Fibroblast of villous mesenchyme (primary cell): ENCODE measurements around the gene SRSF3. TPM values are rescaled to one million over a fixed set of nuclear protein-coding genes. Genes with fewer than 3 reads are reported as not detected.
"Not testable (repeated sequence)": the region's sequence is repeated elsewhere in the genome, so short reads cannot be mapped to it uniquely, and the experiment has no call there.

Source experiments
- DNase-seq: peaks from one replicate; pipeline ENCODE4 v3.0.0-alpha.2; 2010; ENCODE audit warnings: low read depth
- H3K4me3 ChIP-seq: 2 replicates; pipeline ENCODE4 v1.5.1; 2011; ENCODE audit warnings: low read depth, mild to moderate bottlenecking, low read length
- CTCF ChIP-seq: IDR thresholded peaks from 2 replicates; pipeline ENCODE4 v1.5.1; 2012; ENCODE audit warnings: low read depth, mild to moderate bottlenecking, low read length; ENCODE audit not compliant: insufficient read depth
- total RNA-seq: library from RNA; depleted of rRNA; stranded (reverse); fragments of >200 nt; gene quantifications from 2 replicates; pipeline ENCODE4 v1.2.3, GENCODE V29; 2012

Gene SRSF3
- total RNA-seq, 1 donor, result 445 TPM

- no peak for TF ChIP-seq CTCF
- DNase-seq, result peak; percentile 91
- H3K4me3 ChIP-seq, result no peak overlapping the region
Measured at GRCh38 chr6:36577301-36577700, 16.9 kb upstream of the SRSF3 start.

- no peak for TF ChIP-seq CTCF
- H3K4me3 ChIP-seq, result no peak overlapping the region
- DNase-seq, result no peak
Measured at GRCh38 chr6:36578030-36578429, 16.1 kb upstream of the SRSF3 start.

- DNase-seq, result peak; percentile 30
- TF ChIP-seq CTCF, result no peak
- H3K4me3 ChIP-seq, result no peak overlapping the region
Measured at GRCh38 chr6:36578431-36578830, 15.7 kb upstream of the SRSF3 start.

- no peak for DNase-seq
- no peak for TF ChIP-seq CTCF
Measured at GRCh38 chr6:36580184-36580526, 14.0 kb upstream of the SRSF3 start.

GRCh38 chr6:36581716-36582115, 12.4 kb upstream of the SRSF3 start:
- DNase-seq, result no peak
- no peak for TF ChIP-seq CTCF
- H3K4me3 ChIP-seq, result no peak overlapping the region

More at GRCh38 chr6:36580184-36580526, 14.0 kb upstream of the SRSF3 start:
- no peak overlapping the region for H3K4me3 ChIP-seq

GRCh38 chr6:36586606-36587005, 7.6 kb upstream of the SRSF3 start:
- TF ChIP-seq CTCF, result no peak
- no peak for DNase-seq
- H3K4me3 ChIP-seq, result no peak overlapping the region

- not testable (repeated sequence) for DNase-seq
Measured at GRCh38 chr6:36589025-36589400, 5.1 kb upstream of the SRSF3 start.

More at GRCh38 chr6:36589025-36589400, 5.1 kb upstream of the SRSF3 start:
- not testable (repeated sequence) for H3K4me3 ChIP-seq
